ENCODE results near the gene BTG2. TPM values are rescaled to one million over a fixed set of nuclear protein-coding genes. Genes with fewer than 3 reads are reported as not detected.

BTG2 gene
- total RNA-seq, 1 donor, result 14.5 TPM

DNA sequence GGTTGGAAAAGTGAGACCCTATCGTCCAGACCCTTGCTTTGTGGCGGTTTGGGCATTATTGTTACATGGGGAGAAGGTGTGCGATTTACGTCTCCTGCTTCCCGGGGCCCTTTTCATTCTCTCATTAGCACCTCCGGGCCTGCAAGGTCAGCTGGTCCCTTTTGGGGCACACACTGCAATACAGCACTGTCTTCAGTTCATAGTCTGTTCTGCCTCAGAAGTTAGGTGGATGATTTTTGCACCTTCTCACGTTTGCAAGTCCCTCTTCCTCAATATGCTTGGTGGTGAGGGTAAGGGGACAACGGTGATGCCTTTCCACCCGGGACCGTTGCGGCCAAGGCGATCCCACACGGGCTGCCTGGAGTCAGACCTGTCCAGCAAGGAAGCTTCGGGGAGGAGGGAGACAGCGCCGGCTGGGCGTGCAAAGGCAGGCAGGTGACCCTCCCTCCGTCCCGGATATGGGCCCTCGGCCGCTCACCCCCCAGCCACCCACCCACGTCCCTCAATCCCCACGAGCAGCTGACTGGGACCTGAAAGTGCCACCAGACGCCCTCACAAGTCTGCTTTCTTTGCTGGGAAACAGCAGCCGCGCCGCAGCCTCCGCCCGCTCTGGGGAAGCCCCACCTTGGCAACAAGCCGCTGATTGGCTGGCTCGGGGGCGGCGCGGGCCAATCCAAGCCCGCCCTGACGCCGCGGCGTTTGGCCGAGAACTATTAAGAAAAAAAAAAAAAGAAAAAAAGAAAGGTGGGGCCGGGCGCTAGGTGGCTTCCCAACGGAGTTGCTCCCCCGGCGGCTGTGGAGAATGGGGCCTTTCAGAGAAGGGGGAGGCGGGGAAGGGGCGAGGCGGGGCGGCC lies 21.7 kb downstream of the BTG2 start:
- Histone ChIP-seq H3K36me3 (ENCODE audit: insufficient read depth, low read length) (no peaks in the 10 kb centered on the region), H3K4me2 (ENCODE audit: insufficient read depth, low read length) (peak overlapping the region; percentile 88), H3K9me3 (ENCODE audit: low read depth, low read length) (no peaks in the 10 kb centered on the region), H3K27ac (ENCODE audit: low read depth, low read length) (no peak overlapping the region), H3K4me1 (ENCODE audit: insufficient read depth, low read length) (peaks cover 8% of the 10 kb centered on the region), H3K27me3 (ENCODE audit: insufficient read depth, low read length) (peaks cover 70% of the 10 kb centered on the region), H4K20me1 (ENCODE audit: insufficient read depth, low read length) (no peaks in the 10 kb centered on the region), H2AFZ (ENCODE audit: low read length) (peak overlapping the region; percentile 89), H3K4me3 (ENCODE audit: insufficient read depth, low read length) (peak overlapping the region; percentile 66), H3K79me2 (ENCODE audit: insufficient read depth, low read length) (no peaks in the 10 kb centered on the region)
- TF ChIP-seq, protein P1, sequence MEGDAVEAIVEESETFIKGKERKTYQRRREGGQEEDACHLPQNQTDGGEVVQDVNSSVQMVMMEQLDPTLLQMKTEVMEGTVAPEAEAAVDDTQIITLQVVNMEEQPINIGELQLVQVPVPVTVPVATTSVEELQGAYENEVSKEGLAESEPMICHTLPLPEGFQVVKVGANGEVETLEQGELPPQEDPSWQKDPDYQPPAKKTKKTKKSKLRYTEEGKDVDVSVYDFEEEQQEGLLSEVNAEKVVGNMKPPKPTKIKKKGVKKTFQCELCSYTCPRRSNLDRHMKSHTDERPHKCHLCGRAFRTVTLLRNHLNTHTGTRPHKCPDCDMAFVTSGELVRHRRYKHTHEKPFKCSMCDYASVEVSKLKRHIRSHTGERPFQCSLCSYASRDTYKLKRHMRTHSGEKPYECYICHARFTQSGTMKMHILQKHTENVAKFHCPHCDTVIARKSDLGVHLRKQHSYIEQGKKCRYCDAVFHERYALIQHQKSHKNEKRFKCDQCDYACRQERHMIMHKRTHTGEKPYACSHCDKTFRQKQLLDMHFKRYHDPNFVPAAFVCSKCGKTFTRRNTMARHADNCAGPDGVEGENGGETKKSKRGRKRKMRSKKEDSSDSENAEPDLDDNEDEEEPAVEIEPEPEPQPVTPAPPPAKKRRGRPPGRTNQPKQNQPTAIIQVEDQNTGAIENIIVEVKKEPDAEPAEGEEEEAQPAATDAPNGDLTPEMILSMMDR (IDR thresholded peaks at IDR 0.05; ENCODE audit: extremely low read depth, low read depth, low read length), result no peak
- DNase-seq (ENCODE audit: insufficient read length, low spot score, missing footprints), result peak; percentile 99

DNA sequence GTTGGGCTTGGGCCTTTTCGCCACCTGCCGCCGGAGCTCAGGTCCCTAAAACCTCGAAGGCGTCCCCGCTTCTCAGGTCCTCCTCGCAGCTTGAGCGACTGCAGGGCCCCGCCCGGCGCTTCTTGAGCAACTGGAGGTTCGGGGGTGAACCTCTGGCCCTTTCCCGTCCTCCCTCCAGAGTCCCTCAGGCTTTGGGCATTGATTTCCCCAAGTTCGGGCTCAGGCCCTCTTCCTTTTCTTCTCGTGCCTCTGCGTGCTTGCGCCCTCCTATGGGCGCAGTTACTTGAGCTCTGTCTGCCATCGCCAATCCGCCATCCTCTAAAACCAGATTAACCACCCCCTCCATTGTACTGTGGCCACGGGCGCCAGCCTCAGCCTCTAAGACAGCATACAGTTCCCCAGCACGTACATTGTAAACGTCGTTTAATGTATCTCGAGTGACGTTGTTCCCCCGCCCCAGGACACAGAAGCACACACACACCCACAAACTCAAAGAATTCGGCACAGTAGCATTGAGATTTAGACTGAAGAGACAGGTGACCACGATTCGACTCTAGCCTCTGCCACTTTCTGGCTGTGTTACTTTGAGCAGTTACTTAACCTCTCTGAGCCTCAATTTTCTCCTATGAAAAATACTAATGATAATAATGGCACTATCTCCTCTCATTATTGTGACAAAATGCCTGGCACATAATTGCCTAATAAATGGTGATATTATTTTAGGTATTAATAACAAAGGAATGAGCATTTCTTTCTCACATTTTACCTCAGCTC lies 22.6 kb downstream of the BTG2 start:
- DNase-seq (ENCODE audit: insufficient read length, low spot score, missing footprints), result peak; percentile 92
- H3K27me3 ChIP-seq (ENCODE audit: insufficient read depth, low read length), result peaks cover 67% of the 10 kb centered on the region
- no peaks in the 10 kb centered on the region for H3K79me2 ChIP-seq (ENCODE audit: insufficient read depth, low read length)
- peak overlapping the region; percentile 66 for H3K4me3 ChIP-seq (ENCODE audit: insufficient read depth, low read length)
- no peaks in the 10 kb centered on the region for H4K20me1 ChIP-seq (ENCODE audit: insufficient read depth, low read length)
- TF ChIP-seq, protein P1 (IDR thresholded peaks at IDR 0.05; ENCODE audit: extremely low read depth, low read depth, low read length), result peak; percentile 45
- H3K4me2 ChIP-seq (ENCODE audit: insufficient read depth, low read length), result peak overlapping the region; percentile 88
- H3K4me1 ChIP-seq (ENCODE audit: insufficient read depth, low read length), result peaks cover 8% of the 10 kb centered on the region
- no peak overlapping the region for H3K27ac ChIP-seq (ENCODE audit: low read depth, low read length)
- peak overlapping the region; percentile 89 for H2AFZ ChIP-seq (ENCODE audit: low read length)
- no peaks in the 10 kb centered on the region for H3K36me3 ChIP-seq (ENCODE audit: insufficient read depth, low read length)
- no peaks in the 10 kb centered on the region for H3K9me3 ChIP-seq (ENCODE audit: low read depth, low read length)

DNA sequence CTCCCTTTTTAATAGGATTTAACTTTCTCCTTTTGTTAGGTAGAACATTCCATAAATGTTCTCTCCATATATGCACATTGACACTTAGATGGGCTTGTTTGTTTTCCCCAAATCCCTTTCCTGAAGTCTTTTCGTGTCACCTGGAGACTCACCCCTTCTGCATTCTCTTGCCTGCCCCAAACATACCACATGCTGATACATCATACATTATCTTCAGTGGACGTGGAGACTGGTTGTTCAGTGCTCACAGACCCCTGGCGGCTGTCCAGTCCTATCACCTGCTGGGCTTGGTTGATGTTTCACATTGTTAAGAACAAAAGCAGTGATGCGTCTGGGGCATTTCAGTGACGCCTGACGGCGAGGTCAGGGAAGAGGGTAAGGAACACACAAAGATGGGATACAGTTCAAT lies 23.4 kb downstream of the BTG2 start:
- Histone ChIP-seq H3K27me3 (ENCODE audit: insufficient read depth, low read length) (peaks cover 61% of the 10 kb centered on the region), H3K36me3 (ENCODE audit: insufficient read depth, low read length) (no peaks in the 10 kb centered on the region), H3K79me2 (ENCODE audit: insufficient read depth, low read length) (no peaks in the 10 kb centered on the region), H3K4me1 (ENCODE audit: insufficient read depth, low read length) (peaks cover 8% of the 10 kb centered on the region), H2AFZ (ENCODE audit: low read length) (no peak overlapping the region), H3K27ac (ENCODE audit: low read depth, low read length) (no peak overlapping the region), H3K4me2 (ENCODE audit: insufficient read depth, low read length) (no peak overlapping the region), H4K20me1 (ENCODE audit: insufficient read depth, low read length) (no peaks in the 10 kb centered on the region), H3K4me3 (ENCODE audit: insufficient read depth, low read length) (no peak overlapping the region), H3K9me3 (ENCODE audit: low read depth, low read length) (no peaks in the 10 kb centered on the region)
- TF ChIP-seq, protein P1 (IDR thresholded peaks at IDR 0.05; ENCODE audit: extremely low read depth, low read depth, low read length), result no peak
- DNase-seq (ENCODE audit: insufficient read length, low spot score, missing footprints), result no peak

DNA sequence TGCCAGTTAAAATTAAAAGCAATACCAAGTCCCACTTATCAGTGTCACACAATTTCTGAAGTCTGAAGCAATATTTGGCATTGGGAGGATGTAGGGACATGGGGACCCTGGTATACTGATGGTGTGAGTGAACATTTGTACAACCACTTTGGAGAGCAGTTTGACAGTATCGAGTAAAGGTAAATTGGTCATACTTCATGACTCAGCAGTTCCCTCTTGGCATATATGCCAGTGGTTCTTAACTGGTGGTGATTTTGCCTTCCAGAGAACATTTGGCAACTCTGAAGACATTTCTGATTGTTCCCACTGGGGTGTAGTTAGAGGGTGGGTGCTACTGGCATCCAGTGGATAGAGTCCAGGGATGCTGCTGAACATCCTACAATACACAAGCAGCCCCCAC lies 25.9 kb downstream of the BTG2 start:
- Histone ChIP-seq H3K79me2 (ENCODE audit: insufficient read depth, low read length) (no peaks in the 10 kb centered on the region), H3K4me2 (ENCODE audit: insufficient read depth, low read length) (no peak overlapping the region), H3K27me3 (ENCODE audit: insufficient read depth, low read length) (peaks cover 44% of the 10 kb centered on the region), H3K27ac (ENCODE audit: low read depth, low read length) (no peak overlapping the region), H2AFZ (ENCODE audit: low read length) (no peak overlapping the region), H3K36me3 (ENCODE audit: insufficient read depth, low read length) (no peaks in the 10 kb centered on the region), H3K4me3 (ENCODE audit: insufficient read depth, low read length) (no peak overlapping the region), H3K4me1 (ENCODE audit: insufficient read depth, low read length) (peaks cover 8% of the 10 kb centered on the region), H3K9me3 (ENCODE audit: low read depth, low read length) (no peaks in the 10 kb centered on the region), H4K20me1 (ENCODE audit: insufficient read depth, low read length) (no peaks in the 10 kb centered on the region)
- TF ChIP-seq, protein P1 (IDR thresholded peaks at IDR 0.05; ENCODE audit: extremely low read depth, low read depth, low read length), result no peak
- DNase-seq (ENCODE audit: insufficient read length, low spot score, missing footprints), result no peak

Measured in osteoblast (primary cell).